ENCODE data around the gene SH3TC2.

GRCh38 chr5:149042865-149043264 lies 20.0 kb downstream of the SH3TC2 start:
- TF ChIP-seq CTCF (IDR thresholded peaks at IDR 0.05) (no peak), POLR2AphosphoS5 (IDR thresholded peaks at IDR 0.05) (no peak), POLR2A (IDR thresholded peaks at IDR 0.05) (no peak)
